Pancreas (tissue), 10 donors: ENCODE measurements around the gene RHEX. TPM values are rescaled to one million over a fixed set of nuclear protein-coding genes. Genes with fewer than 3 reads are reported as not detected.

ENCODE experiments used
- ATAC-seq, 4 donors: fragments of 200-7000 bp; cut with Tn5 transposase; one replicate each; pipeline versions ENCODE4 v1.8.0 to v1.9.1; 2020; ENCODE audit warnings: mild to moderate bottlenecking in 4 of 4, moderate library complexity in 4 of 4
- DNase-seq, 6 donors: peaks; one replicate each; pipeline ENCODE4 v3.0.0-alpha.2; 2020
- FAIRE-seq: peaks from 2 replicates; lab custom pipeline; 2012; peaks lifted over from hg19 to GRCh38; lab: Jason Lieb, UNC
- H3K27ac ChIP-seq, 4 donors: fragments of 200-600 bp; sonication (generic); 1 replicate in 3 of 4; 2 replicates in 1 of 4; pipeline versions ENCODE4 v1.5.0 to v1.8.0; 2020
- H3K27me3 ChIP-seq, 4 donors: fragments of 200-600 bp; one replicate each; pipeline ENCODE4 v1.8.0; 2021
- H3K36me3 ChIP-seq, 3 donors: fragments of 200-600 bp; sonication (generic) in 1 of 3; one replicate each; pipeline versions ENCODE4 v1.5.0 to v1.8.0; 2020 to 2021
- H3K4me1 ChIP-seq, 3 donors: fragments of 200-600 bp; one replicate each; pipeline ENCODE4 v1.8.0; 2021
- H3K4me3 ChIP-seq, 4 donors: fragments of 200-600 bp; sonication (generic) in 2 of 4; one replicate each; pipeline versions ENCODE4 v1.5.0 to v1.8.0; 2020 to 2021
- H3K9me3 ChIP-seq, 4 donors: fragments of 200-600 bp; one replicate each; pipeline ENCODE4 v1.8.0; 2021
- WGBS, 2 donors: extraction: QIAGEN DNeasy Blood & Tissue Kit; methylation state at CpG; one replicate each; pipeline ENCODE4 v1.1.7; 2013; 5-methylcytosine and 5-hydroxymethylcytosine counted together
- intact Hi-C, 3 donors: fragments of 100-400 bp; cut with DNase I; formaldehyde crosslinking; loops; one replicate each; pipeline versions ENCODE4 v1.11.1 to v1.14.2; 2022
- polyA plus RNA-seq, 2 donors: library from polyadenylated mRNA; stranded (reverse); fragments of 200-250 nt; gene quantifications; one replicate each; pipeline ENCODE4 v1.2.3, GENCODE V29; 2013
- total RNA-seq, 6 donors: library from RNA; stranded (reverse); fragmentation: NEBNext Ultra II Directional in 4 of 6; extraction: Animal tissue kit (Norgen Biotek cat#: 25700) in 4 of 6; gene quantifications; one replicate each; pipeline versions ENCODE4 v1.2.1 to v1.2.4, GENCODE V29; 2021 to 2023
- TF ChIP-seq, protein P1 (sequence below), 4 donors: fragments of 200-600 bp; sonication (generic) in 3 of 4; IDR thresholded peaks; one replicate each; pipeline versions ENCODE4 v1.5.0 to v1.8.0; 2021; ENCODE audit warnings: antibody characterized with exemption in 4 of 4
- donor health status: healthy with polysubstance abuse.
- donor health status: DM: no; HTN: no; CAD: no; lungs with moderate emphysema.
- donor health status: DM: no; HTN: no; CAD: no.
- donor health status: control.
- donor health status: control.
- donor health status: Bipolar disorder and iron deficiency.
- donor health status: DM: yes; HTN: yes; CAD: no.
- donor health status: DM: no; HTN: no; CAD: no.
- donor health status: DM: no; HTN: no; CAD: no.
- donor health status: DM: yes; HTN: yes; CAD: no.

RHEX gene
- total and polyA plus RNA-seq, 8 donors, result 0.35 to 2.3 (median 0.66) TPM

- ATAC-seq, result no peak
- Histone ChIP-seq H3K4me1 (no peaks in the 10 kb centered on the region), H3K27ac (no peak overlapping the region), H3K9me3 (no peaks in the 10 kb centered on the region), H3K36me3 (no peaks in the 10 kb centered on the region), H3K27me3 (no peaks in the 10 kb centered on the region), H3K4me3 (no peak overlapping the region)
- WGBS, 2 donors, result 50 to 54% methylated on average over 4 of the region's 4 CpGs
- no peak for FAIRE-seq
- DNase-seq, result no peak
- intact Hi-C loops, result loop anchor here in 2 of 3 donors (5.0 to 10.0 kb wide), 3 partner anchors 68 to 181 kb away; no protein-coding TSS in a partner anchor
- TF ChIP-seq, protein P1, sequence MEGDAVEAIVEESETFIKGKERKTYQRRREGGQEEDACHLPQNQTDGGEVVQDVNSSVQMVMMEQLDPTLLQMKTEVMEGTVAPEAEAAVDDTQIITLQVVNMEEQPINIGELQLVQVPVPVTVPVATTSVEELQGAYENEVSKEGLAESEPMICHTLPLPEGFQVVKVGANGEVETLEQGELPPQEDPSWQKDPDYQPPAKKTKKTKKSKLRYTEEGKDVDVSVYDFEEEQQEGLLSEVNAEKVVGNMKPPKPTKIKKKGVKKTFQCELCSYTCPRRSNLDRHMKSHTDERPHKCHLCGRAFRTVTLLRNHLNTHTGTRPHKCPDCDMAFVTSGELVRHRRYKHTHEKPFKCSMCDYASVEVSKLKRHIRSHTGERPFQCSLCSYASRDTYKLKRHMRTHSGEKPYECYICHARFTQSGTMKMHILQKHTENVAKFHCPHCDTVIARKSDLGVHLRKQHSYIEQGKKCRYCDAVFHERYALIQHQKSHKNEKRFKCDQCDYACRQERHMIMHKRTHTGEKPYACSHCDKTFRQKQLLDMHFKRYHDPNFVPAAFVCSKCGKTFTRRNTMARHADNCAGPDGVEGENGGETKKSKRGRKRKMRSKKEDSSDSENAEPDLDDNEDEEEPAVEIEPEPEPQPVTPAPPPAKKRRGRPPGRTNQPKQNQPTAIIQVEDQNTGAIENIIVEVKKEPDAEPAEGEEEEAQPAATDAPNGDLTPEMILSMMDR (IDR thresholded peaks at IDR 0.05), result no peak
Observed at GRCh38 chr1:206105464-206105995, 52.6 kb downstream of the RHEX start.

DNA sequence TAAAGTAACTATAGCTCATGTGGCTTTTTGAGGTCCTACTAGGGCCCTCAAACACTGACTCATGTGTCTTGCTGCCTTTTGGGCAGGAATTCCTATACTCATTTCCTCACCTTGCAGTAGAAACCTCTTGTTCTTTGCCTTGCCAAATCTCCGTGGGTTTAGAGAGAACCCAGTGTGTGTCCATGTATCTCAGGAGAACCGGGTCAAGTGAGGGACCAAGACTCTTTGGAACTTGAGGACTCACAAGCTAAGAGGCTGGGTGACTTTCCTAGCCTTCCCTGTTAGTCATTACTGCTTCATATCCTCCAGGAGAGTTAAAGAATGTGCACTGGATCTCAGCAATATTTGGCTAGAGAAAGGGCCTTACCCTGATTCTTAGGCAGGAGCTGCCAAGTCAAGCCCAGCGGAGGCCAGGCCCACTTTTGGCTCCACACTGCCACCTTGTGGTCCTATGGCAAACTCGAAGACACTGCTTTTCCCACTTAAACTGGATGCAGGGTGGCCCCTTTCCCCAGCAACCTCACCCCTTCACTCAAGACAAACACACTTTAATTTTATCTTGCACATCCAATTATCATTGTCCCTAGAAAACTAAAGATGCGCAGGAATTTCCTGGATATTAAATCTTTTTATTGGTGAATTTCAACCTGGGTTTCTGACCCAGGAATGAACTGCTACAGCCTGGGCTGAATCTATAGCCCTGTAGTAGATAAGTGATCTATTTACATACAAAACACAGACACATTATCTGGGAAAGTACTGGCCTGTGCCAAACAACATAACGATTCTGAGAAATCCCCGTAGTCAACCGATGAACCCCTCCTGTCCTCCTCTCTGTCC is 53.6 kb downstream of the RHEX start:
- TF ChIP-seq, protein P1 (IDR thresholded peaks at IDR 0.05), result peak; percentile 65 to 81 (median 76)
- Histone ChIP-seq H3K36me3 (no peaks in the 10 kb centered on the region), H3K4me3 (no peak overlapping the region), H3K9me3 (no peaks in the 10 kb centered on the region), H3K27me3 (no peaks in the 10 kb centered on the region), H3K27ac (no peak overlapping the region), H3K4me1 (no peaks in the 10 kb centered on the region)
- WGBS, 2 donors, result 32 to 39% methylated on average over 8 of the region's 8 CpGs
- intact Hi-C loops, result loop anchor here in 2 of 3 donors (5.0 to 10.0 kb wide), 3 partner anchors 69 to 182 kb away; no protein-coding TSS in a partner anchor
- FAIRE-seq (no peak), ATAC-seq (peak; percentile 91 to 97 (median 93)), DNase-seq (peak; percentile 53 to 87 (median 81))

DNA sequence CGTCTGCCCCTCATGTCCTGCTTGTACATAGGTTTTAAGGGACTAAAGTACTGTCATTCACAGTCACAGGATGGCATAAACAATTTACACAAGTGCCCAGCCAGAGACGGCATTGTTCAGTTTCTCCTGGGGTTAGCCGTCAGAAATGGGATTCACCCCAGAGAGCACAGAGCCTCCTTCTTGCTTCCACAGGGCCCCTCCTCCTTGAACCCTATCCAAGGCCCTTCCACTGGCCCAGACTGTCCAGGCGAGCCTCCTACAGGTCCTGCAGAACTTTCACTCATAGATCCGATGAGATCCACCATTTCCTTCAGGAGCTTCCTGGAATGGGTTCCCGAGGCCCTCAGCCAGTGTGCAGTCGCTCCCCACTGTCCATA is 54.2 kb downstream of the RHEX start:
- WGBS, 2 donors, result 52 to 66% methylated on average over 7 of the region's 7 CpGs
- Histone ChIP-seq H3K4me3 (no peak overlapping the region), H3K27ac (no peak overlapping the region), H3K27me3 (no peaks in the 10 kb centered on the region), H3K36me3 (no peaks in the 10 kb centered on the region), H3K9me3 (no peaks in the 10 kb centered on the region), H3K4me1 (no peaks in the 10 kb centered on the region)
- intact Hi-C loops, result loop anchor here in 2 of 3 donors (5.0 to 10.0 kb wide), 3 partner anchors 70 to 182 kb away; no protein-coding TSS in a partner anchor
- ATAC-seq, result peak in 1 of 4 donors; percentile 11
- FAIRE-seq, result no peak
- TF ChIP-seq, protein P1 (IDR thresholded peaks at IDR 0.05), result no peak
- no peak for DNase-seq

- 67 to 84% methylated on average over 2 of the region's 2 CpGs for WGBS, 2 donors
- no peaks in the 10 kb centered on the region for H3K9me3 ChIP-seq
- intact Hi-C loops, result loop anchor here in 2 of 3 donors (5.0 to 10.0 kb wide), 3 partner anchors 71 to 184 kb away; no protein-coding TSS in a partner anchor
- no peak overlapping the region for H3K27ac ChIP-seq
- H3K4me1 ChIP-seq, result peaks cover 0 to 5% (median 4%) of the 10 kb centered on the region in 3 donors
- TF ChIP-seq, protein P1 (IDR thresholded peaks at IDR 0.05), result no peak
- DNase-seq (no peak), FAIRE-seq (no peak), ATAC-seq (no peak)
- no peak overlapping the region for H3K4me3 ChIP-seq
- no peaks in the 10 kb centered on the region for H3K36me3 ChIP-seq
- H3K27me3 ChIP-seq, result no peaks in the 10 kb centered on the region
Observed at GRCh38 chr1:206108635-206109034, 55.7 kb downstream of the RHEX start.
